GM12874 (cell line): Measurements from ENCODE around the gene CSK.

Experiments
- TF ChIP-seq, protein P1 (sequence below): IDR thresholded peaks from 2 replicates; pipeline ENCODE4 v1.5.1; 2011; ENCODE audit warnings: low read depth, mild to moderate bottlenecking, control low read depth, low read length, moderate library complexity; ENCODE audit not compliant: insufficient read depth

CSK gene

DNA sequence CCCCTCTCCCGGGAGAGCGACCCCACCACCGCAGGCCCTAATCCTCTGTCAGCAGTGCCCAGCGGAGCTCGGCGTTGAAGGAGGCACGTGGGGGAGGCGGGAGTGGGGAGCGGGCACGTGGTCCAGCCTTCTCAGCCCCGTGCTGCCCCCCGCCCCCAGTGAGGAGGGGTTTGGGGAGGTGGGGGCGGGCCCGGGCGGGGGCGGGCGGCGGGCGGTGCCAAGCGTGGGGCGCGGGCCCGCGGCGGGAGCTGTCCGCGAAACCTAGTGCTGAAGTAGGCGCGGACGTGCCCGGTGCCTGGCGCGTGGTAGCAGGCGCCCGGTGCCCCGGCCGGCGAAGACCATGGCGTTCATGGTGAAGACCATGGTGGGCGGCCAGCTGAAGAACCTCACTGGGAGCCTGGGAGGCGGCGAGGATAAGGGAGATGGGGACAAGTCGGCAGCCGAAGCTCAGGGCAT is 44.5 kb downstream of the CSK start, which contains the start of gene CPLX3:
Gene CPLX3 (plus strand): TSS at position 264 of the 456 bp plus-strand sequence. CDS start 77 bp downstream, at position 341.
- TF ChIP-seq, protein P1, sequence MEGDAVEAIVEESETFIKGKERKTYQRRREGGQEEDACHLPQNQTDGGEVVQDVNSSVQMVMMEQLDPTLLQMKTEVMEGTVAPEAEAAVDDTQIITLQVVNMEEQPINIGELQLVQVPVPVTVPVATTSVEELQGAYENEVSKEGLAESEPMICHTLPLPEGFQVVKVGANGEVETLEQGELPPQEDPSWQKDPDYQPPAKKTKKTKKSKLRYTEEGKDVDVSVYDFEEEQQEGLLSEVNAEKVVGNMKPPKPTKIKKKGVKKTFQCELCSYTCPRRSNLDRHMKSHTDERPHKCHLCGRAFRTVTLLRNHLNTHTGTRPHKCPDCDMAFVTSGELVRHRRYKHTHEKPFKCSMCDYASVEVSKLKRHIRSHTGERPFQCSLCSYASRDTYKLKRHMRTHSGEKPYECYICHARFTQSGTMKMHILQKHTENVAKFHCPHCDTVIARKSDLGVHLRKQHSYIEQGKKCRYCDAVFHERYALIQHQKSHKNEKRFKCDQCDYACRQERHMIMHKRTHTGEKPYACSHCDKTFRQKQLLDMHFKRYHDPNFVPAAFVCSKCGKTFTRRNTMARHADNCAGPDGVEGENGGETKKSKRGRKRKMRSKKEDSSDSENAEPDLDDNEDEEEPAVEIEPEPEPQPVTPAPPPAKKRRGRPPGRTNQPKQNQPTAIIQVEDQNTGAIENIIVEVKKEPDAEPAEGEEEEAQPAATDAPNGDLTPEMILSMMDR: no peak

GRCh38 chr15:74826921-74827320 is 45.0 kb downstream of the CSK start:
- TF ChIP-seq, protein P1: no peak

DNA sequence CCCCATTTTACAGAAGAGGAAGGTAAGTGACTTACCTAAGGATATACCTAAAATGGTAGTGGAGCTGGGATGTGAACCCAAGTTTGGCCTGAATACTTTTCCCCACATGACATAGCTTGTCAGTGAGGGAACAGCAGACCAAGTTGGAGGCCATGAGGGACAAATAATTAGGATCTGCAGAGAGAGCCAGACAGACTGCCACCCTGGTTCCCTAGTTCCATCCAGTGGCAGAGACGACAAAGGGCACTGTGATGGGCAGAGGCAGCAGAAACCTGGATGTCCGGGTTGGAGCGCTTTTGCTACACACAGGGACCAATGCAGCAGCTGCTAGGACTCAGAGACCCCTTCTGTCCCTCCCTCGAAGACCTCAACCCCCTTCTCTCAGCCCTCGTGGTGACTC is 45.7 kb downstream of the CSK start:
- TF ChIP-seq, protein P1: no peak

DNA sequence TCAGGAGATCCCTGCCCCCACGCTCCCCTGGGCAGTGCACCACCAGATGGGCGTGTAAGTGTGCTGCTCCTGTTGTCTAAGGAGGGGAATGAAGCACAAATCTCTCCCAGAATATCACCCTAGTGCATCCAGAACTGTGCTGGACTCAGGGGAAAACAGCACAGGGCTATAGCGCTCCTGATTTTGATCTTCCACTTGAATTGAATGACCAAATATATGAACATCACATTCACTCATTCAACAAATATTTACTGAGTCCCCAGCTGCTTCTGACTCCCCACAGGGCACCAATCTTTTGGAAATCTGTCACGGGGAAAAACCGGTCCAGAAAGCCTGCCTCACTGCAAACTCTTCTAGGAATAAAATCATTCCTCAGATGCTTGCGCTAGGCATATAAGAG is 47.0 kb downstream of the CSK start:
- TF ChIP-seq, protein P1: no peak

DNA sequence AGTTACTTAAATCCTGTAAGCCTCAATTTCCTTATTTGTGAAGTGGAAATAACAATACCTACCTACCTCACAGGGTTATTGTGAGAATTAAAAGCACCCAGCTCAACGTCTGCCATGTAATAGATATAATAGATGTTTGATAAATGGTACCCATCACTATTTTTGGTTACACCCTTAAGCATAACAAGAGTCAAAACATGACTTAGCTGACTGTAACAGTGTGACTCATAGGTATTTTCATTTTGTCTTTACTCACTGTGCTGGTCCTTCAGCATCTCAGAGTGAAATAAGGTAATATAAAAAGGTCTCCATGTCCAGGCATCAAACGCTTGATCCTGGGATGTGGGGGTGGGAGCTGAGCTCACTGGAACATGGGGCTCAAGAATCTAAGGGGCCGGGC is 47.6 kb downstream of the CSK start:
- TF ChIP-seq, protein P1: no peak

DNA sequence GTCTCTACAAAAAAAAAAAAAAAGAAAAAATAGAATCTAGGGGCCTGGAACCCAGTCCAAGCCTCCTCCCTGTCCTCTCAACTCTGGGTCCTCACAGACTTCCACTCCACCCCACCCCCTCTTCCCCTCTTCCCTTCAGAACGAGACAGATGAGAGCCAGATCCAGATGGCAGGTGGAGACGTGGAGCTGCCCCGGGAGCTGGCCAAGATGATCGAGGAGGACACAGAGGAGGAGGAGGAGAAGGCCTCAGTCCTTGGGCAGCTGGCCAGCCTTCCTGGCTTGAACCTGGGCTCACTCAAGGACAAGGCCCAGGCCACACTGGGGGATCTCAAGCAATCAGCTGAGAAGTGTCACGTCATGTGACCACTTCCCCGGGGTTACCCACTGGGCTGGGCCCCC is 48.1 kb downstream of the CSK start:
- TF ChIP-seq, protein P1: no peak

GRCh38 chr15:74830868-74831267 is 49.0 kb downstream of the CSK start:
- TF ChIP-seq, protein P1: no peak
